GM12864 (cell line): Measurements from ENCODE around the gene POLA1.

Experiments
- DNase-seq: peaks from one replicate; pipeline ENCODE4 v3.0.0-alpha.2; 2011; ENCODE audit warnings: low read depth
- H3K4me3 ChIP-seq: 2 replicates; pipeline ENCODE4 v1.5.1; 2011; ENCODE audit warnings: mild to moderate bottlenecking, low read depth, low read length, control low read depth
- CTCF ChIP-seq: IDR thresholded peaks from 2 replicates; pipeline ENCODE4 v1.5.1; 2011; ENCODE audit warnings: low read depth, mild to moderate bottlenecking, moderate library complexity, low read length, control low read depth, inconsistent platforms; ENCODE audit errors: missing control alignments

Gene POLA1

GRCh38 chrX:24874604-24875247, 181.0 kb downstream of the POLA1 start:
- no peak for DNase-seq
- TF ChIP-seq CTCF: no peak
- no peak overlapping the region for H3K4me3 ChIP-seq

GRCh38 chrX:24876530-24877287, 183.0 kb downstream of the POLA1 start:
- TF ChIP-seq CTCF: no peak
- DNase-seq: no peak
- H3K4me3 ChIP-seq: no peak overlapping the region

GRCh38 chrX:24877288-24877664, 183.6 kb downstream of the POLA1 start:
- TF ChIP-seq CTCF: no peak
- DNase-seq: no peak
- H3K4me3 ChIP-seq: no peak overlapping the region

GRCh38 chrX:24877854-24878650, 184.3 kb downstream of the POLA1 start:
- H3K4me3 ChIP-seq: no peak overlapping the region
- no peak for TF ChIP-seq CTCF
- no peak for DNase-seq

- H3K4me3 ChIP-seq: no peak overlapping the region
- TF ChIP-seq CTCF: no peak
- DNase-seq: no peak
These were observed 186.0 kb downstream of the POLA1 start for GRCh38 chrX:24879679-24880078.

- TF ChIP-seq CTCF: no peak
- DNase-seq: no peak
- no peak overlapping the region for H3K4me3 ChIP-seq
These were observed 193.2 kb downstream of the POLA1 start for GRCh38 chrX:24886916-24887315.
